HUDEP-2 (cell line): ENCODE data around the gene SLC12A5.

Experiments used
- DNase-seq, 76 experiments: peaks; one replicate each; lab custom pipeline; 2025; ENCODE audit not compliant: unreplicated experiment in 76 of 76; lab: John Stamatoyannopoulos, UW

SLC12A5 gene

DNA sequence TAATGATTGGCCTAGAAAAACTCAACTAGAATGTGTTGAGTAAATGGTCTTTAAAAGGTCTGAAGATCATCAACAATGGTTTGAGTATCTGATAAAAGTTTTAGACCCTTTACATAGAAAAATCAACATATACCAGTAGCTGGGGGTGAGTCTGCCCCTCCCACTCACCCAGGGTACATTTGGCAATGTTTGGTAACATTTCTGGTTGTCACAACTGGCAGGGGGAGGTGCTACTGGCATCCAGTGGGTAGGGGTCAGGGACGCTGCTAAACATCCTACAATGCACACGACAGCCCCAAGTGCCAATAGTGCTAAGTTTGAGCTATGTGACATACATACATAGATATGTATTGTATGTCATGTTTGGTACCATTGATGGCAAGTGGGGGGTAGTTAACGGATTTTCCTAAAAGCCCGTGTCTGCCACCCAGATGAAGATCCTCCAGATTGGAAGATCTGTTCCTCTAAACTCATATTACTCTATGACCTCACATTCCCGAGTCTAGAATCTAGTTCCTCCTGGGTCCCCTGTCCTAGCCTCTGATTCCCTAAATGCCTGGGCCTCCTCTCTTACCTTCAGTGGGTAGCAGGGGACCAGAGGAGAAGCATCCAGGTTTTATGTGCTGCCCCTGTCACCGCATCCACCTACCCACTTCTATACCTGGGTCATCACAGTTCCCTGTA lies 22.9 kb upstream of the SLC12A5 start:
- no peak for DNase-seq

- DNase-seq: no peak
Observed at GRCh38 chr20:46006964-46007363, 22.1 kb upstream of the SLC12A5 start.

DNA sequence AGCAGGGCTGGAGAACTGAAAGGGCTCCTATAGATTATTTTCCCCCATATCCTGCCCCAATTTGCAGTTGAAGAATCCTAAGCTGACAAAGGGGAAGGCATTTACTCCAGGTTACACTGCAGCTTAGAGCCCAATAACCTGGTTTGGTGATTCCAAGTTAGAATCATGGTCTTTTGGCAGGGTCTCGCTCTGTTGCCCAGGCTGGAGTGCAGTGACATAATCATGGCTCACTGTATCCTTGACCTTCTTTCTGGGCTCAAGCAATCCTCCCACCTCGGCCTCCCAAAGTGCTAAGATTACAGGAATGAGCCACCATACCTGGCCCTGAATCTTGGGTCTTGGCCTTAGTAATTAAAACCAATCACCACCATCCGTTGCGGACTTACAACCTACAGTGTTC lies 21.3 kb upstream of the SLC12A5 start:
- no peak for DNase-seq

DNA sequence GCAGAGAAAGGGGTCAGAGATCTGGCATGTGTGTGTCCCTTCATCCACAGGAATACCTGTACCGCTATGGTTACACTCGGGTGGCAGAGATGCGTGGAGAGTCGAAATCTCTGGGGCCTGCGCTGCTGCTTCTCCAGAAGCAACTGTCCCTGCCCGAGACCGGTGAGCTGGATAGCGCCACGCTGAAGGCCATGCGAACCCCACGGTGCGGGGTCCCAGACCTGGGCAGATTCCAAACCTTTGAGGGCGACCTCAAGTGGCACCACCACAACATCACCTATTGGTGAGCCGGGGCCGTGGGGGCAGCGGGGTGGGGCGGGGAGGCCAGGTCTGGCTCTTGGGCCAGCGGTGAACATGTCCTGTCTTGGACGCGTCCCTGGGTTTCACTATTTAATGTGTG lies 19.2 kb upstream of the SLC12A5 start:
- no peak for DNase-seq

DNA sequence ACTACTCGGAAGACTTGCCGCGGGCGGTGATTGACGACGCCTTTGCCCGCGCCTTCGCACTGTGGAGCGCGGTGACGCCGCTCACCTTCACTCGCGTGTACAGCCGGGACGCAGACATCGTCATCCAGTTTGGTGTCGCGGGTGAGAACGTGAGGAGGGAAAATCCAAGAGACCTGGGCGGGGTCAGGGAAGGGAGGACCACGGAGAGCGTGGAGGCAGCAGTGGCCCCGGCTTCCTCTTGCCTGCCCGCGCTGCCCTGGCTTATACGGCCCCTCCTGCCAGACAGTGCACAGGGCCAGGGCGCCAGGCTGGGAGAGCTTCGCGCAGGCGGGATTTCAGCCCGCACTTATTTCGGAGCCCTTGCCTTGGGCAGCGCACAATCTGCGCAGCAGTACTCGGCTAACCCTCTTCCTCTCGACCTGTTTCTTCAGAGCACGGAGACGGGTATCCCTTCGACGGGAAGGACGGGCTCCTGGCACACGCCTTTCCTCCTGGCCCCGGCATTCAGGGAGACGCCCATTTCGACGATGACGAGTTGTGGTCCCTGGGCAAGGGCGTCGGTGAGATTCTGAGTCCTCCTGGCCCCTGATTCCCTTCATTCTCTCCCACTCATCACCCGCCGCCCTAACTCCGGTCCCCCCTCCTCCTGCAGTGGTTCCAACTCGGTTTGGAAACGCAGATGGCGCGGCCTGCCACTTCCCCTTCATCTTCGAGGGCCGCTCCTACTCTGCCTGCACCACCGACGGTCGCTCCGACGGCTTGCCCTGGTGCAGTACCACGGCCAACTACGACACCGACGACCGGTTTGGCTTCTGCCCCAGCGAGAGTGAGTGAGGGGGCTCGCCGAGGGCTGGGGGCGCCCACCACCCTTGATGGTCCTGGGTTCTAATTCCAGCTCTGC lies 18.3 kb upstream of the SLC12A5 start:
- no peak for DNase-seq

GRCh38 chr20:46011631-46012482 lies 17.2 kb upstream of the SLC12A5 start:
- DNase-seq: peak in 70 of 76 experiments; percentile 8 to 77 (median 55)

GRCh38 chr20:46012921-46013320 lies 16.1 kb upstream of the SLC12A5 start:
- no peak for DNase-seq

- DNase-seq: no peak
Observed at GRCh38 chr20:46013322-46013828, 15.6 kb upstream of the SLC12A5 start.

DNA sequence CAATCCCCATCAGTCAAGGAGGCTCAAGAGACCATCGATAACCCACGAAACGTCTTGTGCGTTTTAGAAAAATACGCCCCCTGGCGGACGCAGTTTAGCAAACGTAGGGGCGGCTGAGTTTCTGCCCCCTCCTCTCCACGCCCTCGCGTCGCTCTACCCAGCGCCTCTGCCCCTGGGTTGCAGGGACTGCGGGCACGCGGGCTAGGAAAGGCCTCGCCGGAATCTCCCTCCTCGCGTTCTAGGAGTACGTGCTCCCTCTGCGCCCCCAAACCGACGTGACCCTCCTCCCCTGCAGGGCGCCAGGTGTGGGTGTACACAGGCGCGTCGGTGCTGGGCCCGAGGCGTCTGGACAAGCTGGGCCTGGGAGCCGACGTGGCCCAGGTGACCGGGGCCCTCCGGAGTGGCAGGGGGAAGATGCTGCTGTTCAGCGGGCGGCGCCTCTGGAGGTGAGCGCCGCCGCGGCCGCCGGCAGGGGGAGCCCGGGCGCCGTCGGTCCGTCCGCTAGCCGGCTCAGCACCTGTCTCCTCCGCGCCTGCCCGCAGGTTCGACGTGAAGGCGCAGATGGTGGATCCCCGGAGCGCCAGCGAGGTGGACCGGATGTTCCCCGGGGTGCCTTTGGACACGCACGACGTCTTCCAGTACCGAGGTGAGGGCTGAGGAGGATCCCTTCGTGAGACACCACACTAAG lies 15.0 kb upstream of the SLC12A5 start:
- DNase-seq: peak in 48 of 76 experiments; percentile 1 to 62 (median 22)

- no peak for DNase-seq
Observed at GRCh38 chr20:46014517-46015396, 14.3 kb upstream of the SLC12A5 start.

DNA sequence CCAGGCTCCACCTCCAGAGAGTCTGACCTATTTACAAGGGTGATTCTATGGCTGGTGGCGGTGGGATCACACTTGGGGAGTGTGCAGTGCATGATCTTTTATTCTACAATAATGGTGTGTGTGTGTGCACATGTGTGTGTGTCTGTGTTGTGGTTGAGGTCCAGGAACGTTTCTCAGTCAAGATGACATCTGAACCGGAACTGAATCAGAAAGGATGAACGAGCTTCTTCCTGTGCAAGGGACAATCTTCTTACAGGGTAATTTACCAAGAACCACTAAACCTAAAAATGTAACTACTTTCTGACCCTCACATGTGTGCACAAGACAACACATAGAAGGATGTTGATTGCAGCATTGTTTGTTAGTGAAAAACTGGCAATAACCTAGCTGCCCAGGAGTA lies 11.7 kb upstream of the SLC12A5 start:
- DNase-seq: no peak

- DNase-seq: no peak
Observed at GRCh38 chr20:46018112-46018511, 10.9 kb upstream of the SLC12A5 start.

DNA sequence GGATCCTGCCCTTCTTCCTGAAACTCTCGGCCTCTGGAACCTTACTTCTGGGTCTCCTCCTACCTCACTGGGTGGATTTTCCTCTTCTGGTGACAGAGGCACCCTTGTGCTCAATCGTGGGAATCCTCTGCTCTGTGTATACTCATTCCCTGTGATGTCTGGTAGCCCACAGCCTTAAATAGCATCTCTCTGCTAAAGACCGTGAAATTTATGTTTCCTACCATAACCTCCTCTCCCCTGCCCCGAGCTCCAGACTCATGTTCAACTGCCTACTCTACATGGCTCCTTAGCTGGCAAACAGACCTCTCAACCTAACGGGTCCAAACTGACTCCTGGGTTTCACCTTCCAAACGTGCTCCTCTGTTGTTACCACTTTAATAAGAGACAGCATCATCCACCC lies 10.4 kb upstream of the SLC12A5 start:
- DNase-seq: no peak

DNA sequence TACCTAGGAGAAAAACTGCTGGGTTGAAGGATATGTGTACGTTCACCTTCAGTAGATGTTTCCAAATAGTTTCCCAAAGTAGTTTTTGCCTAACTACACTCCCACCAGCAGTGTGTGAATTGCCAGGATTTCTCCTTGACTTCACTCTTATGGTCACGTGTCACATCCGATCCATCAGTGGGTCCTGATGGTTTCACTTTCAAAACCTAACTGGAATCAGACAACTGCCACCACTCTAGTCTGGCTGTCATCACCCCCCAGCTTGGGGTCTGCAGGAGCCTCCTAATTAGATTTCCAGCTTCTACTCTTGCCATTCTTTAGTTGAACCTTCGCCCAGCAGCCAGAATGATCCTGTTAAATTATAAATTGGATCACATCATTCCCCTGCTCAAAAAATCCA lies 8.5 kb upstream of the SLC12A5 start:
- DNase-seq: no peak

- peak in 26 of 76 experiments; percentile 2 to 46 (median 22) for DNase-seq
Observed at GRCh38 chr20:46021361-46022359, 7.4 kb upstream of the SLC12A5 start.

DNA sequence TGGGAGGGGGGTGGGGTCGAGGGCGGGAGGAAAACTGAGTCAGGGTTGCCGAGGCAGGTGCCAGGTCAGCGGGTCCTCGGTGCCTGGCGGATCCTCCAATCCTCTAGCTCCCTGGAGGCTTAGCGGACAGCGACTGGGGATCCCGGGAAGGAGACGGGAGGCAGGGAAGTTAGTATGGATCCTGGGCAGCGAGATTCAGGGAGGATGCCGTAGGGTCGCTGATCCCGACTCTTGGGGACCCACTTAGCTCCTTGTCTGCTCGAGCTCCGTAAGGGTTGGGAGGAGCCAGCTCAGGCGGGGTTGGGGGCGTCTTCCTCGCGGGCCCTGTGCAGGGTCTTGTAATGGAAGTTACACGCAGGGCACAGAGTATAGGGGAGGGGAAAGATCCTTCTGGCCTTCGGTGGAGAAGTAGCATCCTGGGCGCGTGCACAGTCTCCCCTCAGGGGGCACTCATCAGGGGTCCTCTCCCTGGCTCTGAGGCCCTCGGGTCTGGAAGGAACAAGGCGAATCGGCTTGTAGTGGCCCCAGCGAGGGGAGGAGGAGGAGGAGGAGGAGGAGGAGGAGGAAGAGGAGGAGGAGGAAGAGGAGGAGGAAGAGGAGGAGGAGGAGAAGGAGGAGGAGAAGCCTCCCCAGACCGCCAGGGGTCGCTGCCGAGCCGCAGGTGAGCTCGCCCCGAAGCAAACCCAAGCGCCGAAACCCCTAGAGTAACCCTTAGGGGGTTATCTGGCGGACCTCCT lies 6.4 kb upstream of the SLC12A5 start:
- DNase-seq: peak in 44 of 76 experiments; percentile 3 to 69 (median 39)

DNA sequence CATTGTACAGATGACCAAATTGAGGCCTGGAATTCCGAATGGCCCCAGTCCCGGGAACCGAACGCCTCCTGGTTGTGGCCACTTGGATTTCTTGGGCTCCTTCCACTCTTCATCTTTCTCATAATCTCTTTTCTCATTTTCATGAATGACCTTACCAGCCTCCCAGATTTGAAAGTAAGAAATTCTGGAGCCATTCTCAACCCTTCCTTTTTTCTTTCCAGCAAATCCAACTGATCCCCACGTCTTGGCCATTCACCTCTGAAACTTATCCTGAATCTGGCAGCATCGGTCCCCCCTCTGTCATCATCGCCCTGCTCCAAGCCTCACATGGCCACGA lies 5.9 kb upstream of the SLC12A5 start:
- no peak for DNase-seq

DNA sequence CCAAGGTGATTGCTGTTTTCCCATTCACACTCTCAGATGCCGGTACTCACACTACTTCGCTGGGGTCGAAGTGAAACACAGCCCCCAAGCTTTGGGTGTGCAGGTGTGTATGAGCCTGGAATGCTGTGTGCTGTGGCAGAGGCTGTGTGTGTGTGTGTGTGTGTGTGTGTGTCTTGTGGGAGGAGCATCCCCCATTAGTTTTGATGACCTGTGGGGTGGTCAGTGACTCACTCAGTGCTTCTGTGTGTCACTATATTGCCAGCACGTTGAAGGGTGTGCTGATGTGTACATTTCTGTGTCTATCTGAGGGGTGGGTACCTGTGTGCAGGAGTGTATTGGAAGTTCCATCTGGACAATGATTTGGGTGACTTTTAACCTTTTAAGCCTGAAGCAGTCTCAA lies 5.0 kb upstream of the SLC12A5 start:
- DNase-seq: no peak
